HFFc6 (cell line): ENCODE data around the gene ARHGAP22. TPM values are rescaled to one million over a fixed set of nuclear protein-coding genes. Genes with fewer than 3 reads are reported as not detected.
A peak's percentile ranks its signal among the peaks of the same experiment; 100 is the strongest.

Experiments used
- DNase-seq: peaks from one replicate; pipeline ENCODE4 v3.0.0-alpha.2; 2018
- H3K27ac Mint-ChIP-seq: 2 replicates; pipeline ENCODE4 v1.8.0; 2020; ENCODE audit warnings: mild to moderate bottlenecking, mixed read lengths
- H3K27me3 Mint-ChIP-seq: 2 replicates; pipeline ENCODE4 v1.8.0; 2021; ENCODE audit warnings: mild to moderate bottlenecking, moderate library complexity, mixed read lengths; ENCODE audit not compliant: insufficient read depth
- H3K36me3 Mint-ChIP-seq: 2 replicates; pipeline ENCODE4 v1.8.0; 2021; ENCODE audit warnings: low read depth, mixed read lengths
- H3K4me1 Mint-ChIP-seq: 2 replicates; pipeline ENCODE4 v1.8.0; 2020; ENCODE audit warnings: low read depth, mixed read lengths
- H3K4me3 Mint-ChIP-seq: 2 replicates; pipeline ENCODE4 v1.8.0; 2020; ENCODE audit warnings: mild to moderate bottlenecking, moderate library complexity, mixed read lengths
- H3K9me3 Mint-ChIP-seq: 2 replicates; pipeline ENCODE4 v1.8.0; 2020; ENCODE audit warnings: mild to moderate bottlenecking, mixed read lengths
- CTCF ChIP-seq: fragments of 200-600 bp; sonication (generic); IDR thresholded peaks from 2 replicates; pipeline ENCODE4 v1.5.0; 2021; ENCODE audit warnings: antibody characterized with exemption, mild to moderate bottlenecking
- total RNA-seq, 6 experiments: library from RNA; stranded (reverse); fragmentation: NEBNext Ultra II Directional; extraction: Animal tissue kit (Norgen Biotek cat#: 25700); gene quantifications; 2 replicates in 1 of 6; 3 replicates in 5 of 6; pipeline ENCODE4 v1.2.3, GENCODE V29; 2021

ARHGAP22 gene
- total RNA-seq, 6 experiments from 2014 or later = 74.3 to 117 (median 95.7) TPM

GRCh38 chr10:48478980-48479811 is 125.7 kb downstream of the ARHGAP22 start:
- Mint-ChIP-seq H3K4me3 (no peak overlapping the region), H3K9me3 (no peaks in the 10 kb centered on the region), H3K36me3 (peaks cover 56% of the 10 kb centered on the region), H3K27me3 (peaks cover 8% of the 10 kb centered on the region), H3K4me1 (peaks cover 63% of the 10 kb centered on the region), H3K27ac (peak overlapping the region; percentile 38)
- no peak for DNase-seq
- no peak for TF ChIP-seq CTCF

GRCh38 chr10:48478469-48478868 is 126.4 kb downstream of the ARHGAP22 start:
- Mint-ChIP-seq H3K27me3 (peaks cover 8% of the 10 kb centered on the region), H3K4me1 (peaks cover 56% of the 10 kb centered on the region), H3K27ac (peak overlapping the region; percentile 38), H3K36me3 (peaks cover 51% of the 10 kb centered on the region), H3K4me3 (no peak overlapping the region), H3K9me3 (no peaks in the 10 kb centered on the region)
- no peak for TF ChIP-seq CTCF
- DNase-seq = no peak

- no peak for TF ChIP-seq CTCF
- no peak overlapping the region for H3K27ac Mint-ChIP-seq
- H3K4me1 Mint-ChIP-seq = peaks cover 52% of the 10 kb centered on the region
- peaks cover 8% of the 10 kb centered on the region for H3K27me3 Mint-ChIP-seq
- H3K4me3 Mint-ChIP-seq = no peak overlapping the region
- H3K36me3 Mint-ChIP-seq = peaks cover 57% of the 10 kb centered on the region
- no peak for DNase-seq
- H3K9me3 Mint-ChIP-seq = no peaks in the 10 kb centered on the region
Measured at GRCh38 chr10:48477616-48478015, 127.3 kb downstream of the ARHGAP22 start.

GRCh38 chr10:48477141-48477540 is 127.7 kb downstream of the ARHGAP22 start:
- peaks cover 8% of the 10 kb centered on the region for H3K27me3 Mint-ChIP-seq
- no peak for DNase-seq
- no peak overlapping the region for H3K4me3 Mint-ChIP-seq
- H3K4me1 Mint-ChIP-seq = peaks cover 51% of the 10 kb centered on the region
- TF ChIP-seq CTCF = no peak
- H3K9me3 Mint-ChIP-seq = no peaks in the 10 kb centered on the region
- peak overlapping the region; percentile 29; the same call in 1 of the 2 replicates for H3K27ac Mint-ChIP-seq
- peaks cover 58% of the 10 kb centered on the region for H3K36me3 Mint-ChIP-seq

- no peak overlapping the region for H3K4me3 Mint-ChIP-seq
- H3K4me1 Mint-ChIP-seq = peaks cover 53% of the 10 kb centered on the region
- H3K27ac Mint-ChIP-seq = peak overlapping the region; percentile 40
- no peaks in the 10 kb centered on the region for H3K9me3 Mint-ChIP-seq
- no peak for DNase-seq
- peaks cover 11% of the 10 kb centered on the region for H3K27me3 Mint-ChIP-seq
- TF ChIP-seq CTCF = no peak
- peaks cover 58% of the 10 kb centered on the region for H3K36me3 Mint-ChIP-seq
Measured at GRCh38 chr10:48476279-48476982, 128.4 kb downstream of the ARHGAP22 start.
